ENCODE measurements around the gene SEPHS2.

Gene SEPHS2

GRCh38 chr16:30445408-30446202 lies at the start of gene SEPHS2:
Gene SEPHS2 (minus strand): TSS chr16:30445874. CDS start chr16:30445727, 147 bp downstream.
- H3K9me3 ChIP-seq (ENCODE audit: control insufficient read depth in 2 of 2, low read length in 2 of 2): no peaks in the 10 kb centered on the region
- H3K9ac ChIP-seq (ENCODE audit: low read depth in 1 of 2, low read length in 2 of 2): peak within 1 kb of the TSS; percentile 94 to 95
- peaks cover 7 to 12% of the 10 kb centered on the region in 2 donors for H3K36me3 ChIP-seq (ENCODE audit: control insufficient read depth in 2 of 2, insufficient read depth in 2 of 2, low read length in 2 of 2)
- no peaks in the 10 kb centered on the region for H3K27me3 ChIP-seq (ENCODE audit: control insufficient read depth in 2 of 2, insufficient read depth in 2 of 2, low read length in 2 of 2)
- peak within 1 kb of the TSS; percentile 92 to 94 for H3K27ac ChIP-seq (ENCODE audit: low read depth in 2 of 2, low read length in 2 of 2)
- peak within 1 kb of the TSS; percentile 88 to 92 for H3K4me3 ChIP-seq (ENCODE audit: low read length in 2 of 2)
- H3K4me1 ChIP-seq (ENCODE audit: control insufficient read depth in 2 of 2, insufficient read depth in 2 of 2, low read length in 2 of 2): peaks cover 28 to 30% of the 10 kb centered on the region in 2 donors

GRCh38 chr16:30494709-30495108 lies 49.0 kb upstream of the SEPHS2 start:
- H3K27me3 ChIP-seq (ENCODE audit: control insufficient read depth in 2 of 2, insufficient read depth in 2 of 2, low read length in 2 of 2): no peaks in the 10 kb centered on the region
- no peaks in the 10 kb centered on the region for H3K9me3 ChIP-seq (ENCODE audit: control insufficient read depth in 2 of 2, low read length in 2 of 2)
- no peaks in the 10 kb centered on the region for H3K4me1 ChIP-seq (ENCODE audit: control insufficient read depth in 2 of 2, insufficient read depth in 2 of 2, low read length in 2 of 2)
- no peak overlapping the region for H3K9ac ChIP-seq (ENCODE audit: low read depth in 1 of 2, low read length in 2 of 2)
- H3K36me3 ChIP-seq (ENCODE audit: control insufficient read depth in 2 of 2, insufficient read depth in 2 of 2, low read length in 2 of 2): peaks cover 0 to 25% of the 10 kb centered on the region in 2 donors
- no peak overlapping the region for H3K4me3 ChIP-seq (ENCODE audit: low read length in 2 of 2)
- H3K27ac ChIP-seq (ENCODE audit: low read depth in 2 of 2, low read length in 2 of 2): no peak overlapping the region

GRCh38 chr16:30493941-30494488 lies 48.3 kb upstream of the SEPHS2 start:
- peaks cover 0 to 20% of the 10 kb centered on the region in 2 donors for H3K36me3 ChIP-seq (ENCODE audit: control insufficient read depth in 2 of 2, insufficient read depth in 2 of 2, low read length in 2 of 2)
- no peak overlapping the region for H3K4me3 ChIP-seq (ENCODE audit: low read length in 2 of 2)
- no peak overlapping the region for H3K27ac ChIP-seq (ENCODE audit: low read depth in 2 of 2, low read length in 2 of 2)
- H3K27me3 ChIP-seq (ENCODE audit: control insufficient read depth in 2 of 2, insufficient read depth in 2 of 2, low read length in 2 of 2): no peaks in the 10 kb centered on the region
- no peak overlapping the region for H3K9ac ChIP-seq (ENCODE audit: low read depth in 1 of 2, low read length in 2 of 2)
- H3K9me3 ChIP-seq (ENCODE audit: control insufficient read depth in 2 of 2, low read length in 2 of 2): no peaks in the 10 kb centered on the region
- no peaks in the 10 kb centered on the region for H3K4me1 ChIP-seq (ENCODE audit: control insufficient read depth in 2 of 2, insufficient read depth in 2 of 2, low read length in 2 of 2)

GRCh38 chr16:30491744-30492308 lies 46.2 kb upstream of the SEPHS2 start:
- Histone ChIP-seq H3K4me1 (ENCODE audit: control insufficient read depth in 2 of 2, insufficient read depth in 2 of 2, low read length in 2 of 2) (no peaks in the 10 kb centered on the region), H3K27me3 (ENCODE audit: control insufficient read depth in 2 of 2, insufficient read depth in 2 of 2, low read length in 2 of 2) (no peaks in the 10 kb centered on the region), H3K27ac (ENCODE audit: low read depth in 2 of 2, low read length in 2 of 2) (no peak overlapping the region), H3K36me3 (ENCODE audit: control insufficient read depth in 2 of 2, insufficient read depth in 2 of 2, low read length in 2 of 2) (peaks cover 0 to 17% of the 10 kb centered on the region in 2 donors), H3K9ac (ENCODE audit: low read depth in 1 of 2, low read length in 2 of 2) (no peak overlapping the region), H3K4me3 (ENCODE audit: low read length in 2 of 2) (no peak overlapping the region), H3K9me3 (ENCODE audit: control insufficient read depth in 2 of 2, low read length in 2 of 2) (no peaks in the 10 kb centered on the region)

- Histone ChIP-seq H3K4me3 (ENCODE audit: low read length in 2 of 2) (no peak overlapping the region), H3K9me3 (ENCODE audit: control insufficient read depth in 2 of 2, low read length in 2 of 2) (no peaks in the 10 kb centered on the region), H3K27me3 (ENCODE audit: control insufficient read depth in 2 of 2, insufficient read depth in 2 of 2, low read length in 2 of 2) (no peaks in the 10 kb centered on the region), H3K9ac (ENCODE audit: low read depth in 1 of 2, low read length in 2 of 2) (no peak overlapping the region), H3K4me1 (ENCODE audit: control insufficient read depth in 2 of 2, insufficient read depth in 2 of 2, low read length in 2 of 2) (no peaks in the 10 kb centered on the region), H3K27ac (ENCODE audit: low read depth in 2 of 2, low read length in 2 of 2) (no peak overlapping the region), H3K36me3 (ENCODE audit: control insufficient read depth in 2 of 2, insufficient read depth in 2 of 2, low read length in 2 of 2) (peaks cover 0 to 14% of the 10 kb centered on the region in 2 donors)
These were observed 45.6 kb upstream of the SEPHS2 start for GRCh38 chr16:30491229-30491628.

GRCh38 chr16:30490210-30490609 lies 44.5 kb upstream of the SEPHS2 start:
- Histone ChIP-seq H3K36me3 (ENCODE audit: control insufficient read depth in 2 of 2, insufficient read depth in 2 of 2, low read length in 2 of 2) (peaks cover 0 to 9% of the 10 kb centered on the region in 2 donors), H3K9ac (ENCODE audit: low read depth in 1 of 2, low read length in 2 of 2) (no peak overlapping the region), H3K4me1 (ENCODE audit: control insufficient read depth in 2 of 2, insufficient read depth in 2 of 2, low read length in 2 of 2) (no peaks in the 10 kb centered on the region)

GRCh38 chr16:30488764-30489605 lies 43.3 kb upstream of the SEPHS2 start:
- no peak overlapping the region for H3K27ac ChIP-seq (ENCODE audit: low read depth in 2 of 2, low read length in 2 of 2)
- H3K36me3 ChIP-seq (ENCODE audit: control insufficient read depth in 2 of 2, insufficient read depth in 2 of 2, low read length in 2 of 2): peaks cover 0 to 3% of the 10 kb centered on the region in 2 donors
- no peak overlapping the region for H3K9ac ChIP-seq (ENCODE audit: low read depth in 1 of 2, low read length in 2 of 2)
- H3K27me3 ChIP-seq (ENCODE audit: control insufficient read depth in 2 of 2, insufficient read depth in 2 of 2, low read length in 2 of 2): no peaks in the 10 kb centered on the region
- H3K4me3 ChIP-seq (ENCODE audit: low read length in 2 of 2): no peak overlapping the region
- H3K9me3 ChIP-seq (ENCODE audit: control insufficient read depth in 2 of 2, low read length in 2 of 2): no peaks in the 10 kb centered on the region
- H3K4me1 ChIP-seq (ENCODE audit: control insufficient read depth in 2 of 2, insufficient read depth in 2 of 2, low read length in 2 of 2): no peaks in the 10 kb centered on the region

More at GRCh38 chr16:30490210-30490609, 44.5 kb upstream of the SEPHS2 start:
- Histone ChIP-seq H3K4me3 (ENCODE audit: low read length in 2 of 2) (no peak overlapping the region), H3K9me3 (ENCODE audit: control insufficient read depth in 2 of 2, low read length in 2 of 2) (no peaks in the 10 kb centered on the region), H3K27me3 (ENCODE audit: control insufficient read depth in 2 of 2, insufficient read depth in 2 of 2, low read length in 2 of 2) (no peaks in the 10 kb centered on the region), H3K27ac (ENCODE audit: low read depth in 2 of 2, low read length in 2 of 2) (no peak overlapping the region)

- H3K27me3 ChIP-seq (ENCODE audit: control insufficient read depth in 2 of 2, insufficient read depth in 2 of 2, low read length in 2 of 2): no peaks in the 10 kb centered on the region
- H3K9me3 ChIP-seq (ENCODE audit: control insufficient read depth in 2 of 2, low read length in 2 of 2): no peaks in the 10 kb centered on the region
- peaks cover 0 to 4% of the 10 kb centered on the region in 2 donors for H3K36me3 ChIP-seq (ENCODE audit: control insufficient read depth in 2 of 2, insufficient read depth in 2 of 2, low read length in 2 of 2)
- no peak overlapping the region for H3K9ac ChIP-seq (ENCODE audit: low read depth in 1 of 2, low read length in 2 of 2)
- H3K4me3 ChIP-seq (ENCODE audit: low read length in 2 of 2): no peak overlapping the region
- H3K27ac ChIP-seq (ENCODE audit: low read depth in 2 of 2, low read length in 2 of 2): no peak overlapping the region
- H3K4me1 ChIP-seq (ENCODE audit: control insufficient read depth in 2 of 2, insufficient read depth in 2 of 2, low read length in 2 of 2): no peaks in the 10 kb centered on the region
These were observed 40.3 kb upstream of the SEPHS2 start for GRCh38 chr16:30485818-30486436.

- Histone ChIP-seq H3K4me3 (ENCODE audit: low read length in 2 of 2) (no peak overlapping the region), H3K9me3 (ENCODE audit: control insufficient read depth in 2 of 2, low read length in 2 of 2) (no peaks in the 10 kb centered on the region), H3K27me3 (ENCODE audit: control insufficient read depth in 2 of 2, insufficient read depth in 2 of 2, low read length in 2 of 2) (no peaks in the 10 kb centered on the region), H3K36me3 (ENCODE audit: control insufficient read depth in 2 of 2, insufficient read depth in 2 of 2, low read length in 2 of 2) (peaks cover 0 to 4% of the 10 kb centered on the region in 2 donors), H3K9ac (ENCODE audit: low read depth in 1 of 2, low read length in 2 of 2) (no peak overlapping the region), H3K27ac (ENCODE audit: low read depth in 2 of 2, low read length in 2 of 2) (no peak overlapping the region), H3K4me1 (ENCODE audit: control insufficient read depth in 2 of 2, insufficient read depth in 2 of 2, low read length in 2 of 2) (no peaks in the 10 kb centered on the region)
These were observed 39.2 kb upstream of the SEPHS2 start for GRCh38 chr16:30484887-30485286.
